ENCODE data around the gene TNFRSF21.

- TF ChIP-seq JUND (IDR thresholded peaks at IDR 0.05; ENCODE audit: low read depth, low read length) (no peak), NFYB (IDR thresholded peaks at IDR 0.05; ENCODE audit: insufficient read depth, low read depth, low read length) (no peak)
- TF ChIP-seq, protein P1, sequence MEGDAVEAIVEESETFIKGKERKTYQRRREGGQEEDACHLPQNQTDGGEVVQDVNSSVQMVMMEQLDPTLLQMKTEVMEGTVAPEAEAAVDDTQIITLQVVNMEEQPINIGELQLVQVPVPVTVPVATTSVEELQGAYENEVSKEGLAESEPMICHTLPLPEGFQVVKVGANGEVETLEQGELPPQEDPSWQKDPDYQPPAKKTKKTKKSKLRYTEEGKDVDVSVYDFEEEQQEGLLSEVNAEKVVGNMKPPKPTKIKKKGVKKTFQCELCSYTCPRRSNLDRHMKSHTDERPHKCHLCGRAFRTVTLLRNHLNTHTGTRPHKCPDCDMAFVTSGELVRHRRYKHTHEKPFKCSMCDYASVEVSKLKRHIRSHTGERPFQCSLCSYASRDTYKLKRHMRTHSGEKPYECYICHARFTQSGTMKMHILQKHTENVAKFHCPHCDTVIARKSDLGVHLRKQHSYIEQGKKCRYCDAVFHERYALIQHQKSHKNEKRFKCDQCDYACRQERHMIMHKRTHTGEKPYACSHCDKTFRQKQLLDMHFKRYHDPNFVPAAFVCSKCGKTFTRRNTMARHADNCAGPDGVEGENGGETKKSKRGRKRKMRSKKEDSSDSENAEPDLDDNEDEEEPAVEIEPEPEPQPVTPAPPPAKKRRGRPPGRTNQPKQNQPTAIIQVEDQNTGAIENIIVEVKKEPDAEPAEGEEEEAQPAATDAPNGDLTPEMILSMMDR (IDR thresholded peaks at IDR 0.05 in 2 of 3, conservative IDR thresholded peaks at IDR 0.05 in 1 of 3; ENCODE audit: control insufficient read depth in 2 of 3, extremely low read depth in 1 of 3, insufficient read depth in 1 of 3, low read depth in 3 of 3, low read length in 3 of 3) = no peak
These were observed 52.5 kb downstream of the TNFRSF21 start for GRCh38 chr6:47256981-47257730.
